Measurements from ENCODE around the gene FHIT.
"Not testable (repeated sequence)": the region's sequence is repeated elsewhere in the genome, so short reads cannot be mapped to it uniquely, and the experiment has no call there.

The FHIT gene

DNA sequence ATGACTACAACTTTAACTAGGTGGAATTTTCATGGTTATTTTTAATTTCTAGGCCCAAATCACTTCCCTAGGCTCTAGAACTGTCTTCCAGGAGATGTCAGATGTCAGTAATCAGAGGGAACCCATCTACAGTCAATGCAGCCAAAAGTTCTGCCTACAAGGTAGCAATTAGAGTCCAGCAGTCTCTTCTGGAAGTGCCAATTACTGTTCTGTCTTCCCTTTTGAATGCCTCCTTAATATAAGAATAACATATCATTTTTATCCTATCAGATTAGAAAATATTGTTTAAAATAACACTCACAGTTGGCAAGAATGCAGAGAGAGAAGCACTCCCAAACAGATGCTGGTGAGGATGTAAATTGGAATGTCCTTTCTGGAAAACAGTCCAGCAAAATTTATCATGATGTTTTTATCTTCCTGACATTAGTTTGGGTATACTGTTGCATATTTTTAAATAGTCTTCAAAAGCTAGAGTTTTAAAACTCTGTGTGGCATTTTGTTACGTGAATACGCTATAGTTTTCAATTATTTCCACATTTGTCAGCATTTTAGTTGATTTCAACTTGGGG is 543.7 kb downstream of the FHIT start:
- DNase-seq (ENCODE audit: low read depth in 2 of 2), result no peak

DNA sequence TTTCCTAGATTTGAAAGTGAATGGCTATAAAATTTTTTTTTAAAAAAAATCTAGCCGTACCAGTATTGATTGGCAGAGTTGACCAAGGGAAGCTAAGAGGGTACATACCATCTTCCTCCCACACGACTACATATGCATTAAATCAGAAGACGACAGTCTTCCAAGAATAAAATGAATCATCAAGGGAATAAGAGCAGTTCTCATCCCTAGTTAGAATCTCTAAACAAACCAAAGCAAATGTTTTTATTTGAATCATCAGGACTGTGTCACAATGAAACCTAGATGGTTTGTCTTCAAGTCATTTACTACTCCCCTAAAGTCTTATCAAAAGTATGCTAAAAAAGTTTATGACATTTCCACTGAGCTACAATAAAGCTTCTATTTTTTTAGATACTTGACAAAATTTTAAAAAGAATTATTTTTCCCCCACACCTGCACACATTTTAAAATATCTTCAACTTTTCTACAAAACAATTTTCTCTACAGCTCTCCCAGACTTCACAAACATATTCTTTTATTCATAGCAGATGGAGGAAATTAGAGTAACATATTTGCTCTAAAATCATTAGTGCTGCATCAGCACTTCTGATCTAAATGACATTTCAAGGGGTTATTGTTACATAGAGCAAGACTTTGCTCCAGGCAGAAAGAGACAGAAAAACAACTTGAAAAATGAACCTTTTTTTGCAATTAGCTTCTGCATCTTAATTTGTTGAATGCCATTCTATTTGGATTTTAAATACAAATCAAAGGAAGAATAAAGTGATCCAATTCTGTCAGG is 547.1 kb downstream of the FHIT start:
- DNase-seq (ENCODE audit: low read depth in 2 of 2), result no peak

DNA sequence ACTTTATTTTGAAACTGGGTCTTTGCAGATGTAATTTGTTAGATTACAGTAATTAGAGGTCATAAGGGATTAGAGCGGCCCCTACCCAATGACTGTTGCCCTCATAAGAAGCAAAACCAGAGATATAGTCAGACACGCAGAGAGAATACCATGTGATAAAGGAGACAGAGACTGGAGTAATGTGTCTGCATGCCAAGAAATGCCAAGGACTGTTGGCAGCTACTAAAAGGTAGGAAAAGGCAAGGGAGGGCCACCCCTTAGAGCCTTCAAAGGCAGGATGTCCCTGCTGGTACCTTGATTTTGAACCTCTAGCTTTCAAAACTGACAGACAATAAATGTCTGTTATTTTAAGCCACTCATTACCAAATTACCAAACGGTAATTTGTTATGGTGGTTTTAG is 548.2 kb downstream of the FHIT start:
- no peak for DNase-seq (ENCODE audit: low read depth in 2 of 2)

DNA sequence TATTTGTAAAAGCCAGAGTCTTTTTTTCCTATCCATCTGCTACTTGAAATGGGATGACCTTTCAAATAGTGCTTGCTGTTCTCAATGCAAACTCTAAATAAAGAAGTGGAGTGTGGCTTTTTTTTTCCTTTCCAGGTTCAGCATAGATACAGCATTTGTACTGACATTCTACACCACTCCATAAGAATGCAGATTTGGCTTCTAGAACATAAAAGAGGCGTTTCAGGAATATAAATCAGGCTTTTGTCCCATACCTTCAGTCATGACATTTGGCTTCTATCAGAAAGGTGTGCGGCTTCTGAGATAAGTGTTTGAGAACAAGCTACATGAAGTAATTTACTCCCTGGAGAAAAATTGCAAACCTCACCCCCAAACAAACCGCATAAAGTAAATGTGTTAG is 553.1 kb downstream of the FHIT start:
- no peak for DNase-seq (ENCODE audit: low read depth in 2 of 2)

DNA sequence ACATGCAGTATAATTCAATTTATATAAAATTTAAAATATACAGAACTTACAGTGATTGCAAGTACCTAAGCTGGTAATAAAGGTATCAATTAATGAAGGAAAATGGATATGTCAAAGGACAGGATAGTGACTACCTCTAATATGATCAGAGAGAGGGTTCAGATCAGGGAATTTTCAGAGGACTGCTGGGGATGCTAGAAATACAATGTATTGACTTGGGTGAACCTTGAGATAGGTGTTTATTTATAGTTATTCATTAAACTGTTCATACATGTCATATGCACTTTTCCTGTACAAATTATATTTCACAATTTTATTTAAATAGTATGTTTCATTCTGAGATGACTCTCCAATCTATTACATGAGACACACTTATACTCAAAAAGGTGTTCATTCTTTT is 554.1 kb downstream of the FHIT start:
- DNase-seq (ENCODE audit: low read depth in 2 of 2), result no peak

DNA sequence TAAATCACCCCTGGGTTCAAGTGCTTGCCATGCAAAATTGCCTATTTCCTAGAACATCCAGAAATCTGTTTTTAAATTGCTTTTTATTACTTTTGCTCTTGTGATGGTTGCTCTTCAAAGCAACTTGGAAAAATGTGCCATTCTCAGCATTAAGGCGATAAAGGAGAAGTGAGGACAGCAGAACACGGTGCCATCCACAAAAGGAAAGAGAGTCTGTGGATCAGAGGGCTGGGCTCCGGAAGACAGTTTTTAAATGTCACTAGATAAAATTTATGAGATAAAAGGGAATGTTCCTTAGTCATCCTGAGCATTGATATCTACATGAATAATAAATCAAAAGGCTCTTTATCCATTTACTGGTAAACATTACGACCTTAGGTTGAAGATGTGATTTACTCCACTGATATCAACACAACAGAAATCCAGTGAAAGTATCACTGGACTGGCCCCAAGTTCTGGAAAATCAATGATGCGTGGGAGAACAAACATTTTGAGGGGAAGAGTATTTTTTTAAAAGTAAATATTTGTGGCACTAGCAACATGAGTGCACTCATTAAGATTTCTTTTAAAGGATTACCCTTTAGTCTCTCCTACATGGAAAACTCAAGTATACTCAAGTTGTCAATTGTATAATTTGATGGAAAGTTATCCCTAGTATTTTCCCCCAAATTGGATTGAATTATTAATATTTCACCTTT is 554.7 kb downstream of the FHIT start:
- no peak for DNase-seq (ENCODE audit: low read depth in 2 of 2)

DNA sequence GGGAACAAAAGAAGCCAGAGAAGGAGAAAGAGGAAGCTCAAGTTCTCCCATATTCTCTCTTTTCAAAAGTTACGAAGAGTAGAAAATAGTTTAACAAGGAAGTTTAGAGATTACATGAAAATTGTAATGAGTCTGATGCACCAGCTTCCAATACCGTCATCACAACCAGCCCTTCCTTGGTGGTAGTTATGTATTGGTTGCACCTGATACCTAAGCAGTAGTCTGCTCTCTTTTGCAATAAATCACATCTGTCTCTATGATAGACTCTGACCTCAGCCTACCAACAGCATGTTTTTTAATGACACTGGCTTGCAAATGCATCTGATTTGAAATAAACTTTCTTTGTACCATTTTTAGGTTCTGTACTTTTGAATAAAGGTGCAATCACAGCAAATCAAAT is 575.8 kb downstream of the FHIT start:
- no peak for DNase-seq (ENCODE audit: low read depth in 2 of 2)

DNA sequence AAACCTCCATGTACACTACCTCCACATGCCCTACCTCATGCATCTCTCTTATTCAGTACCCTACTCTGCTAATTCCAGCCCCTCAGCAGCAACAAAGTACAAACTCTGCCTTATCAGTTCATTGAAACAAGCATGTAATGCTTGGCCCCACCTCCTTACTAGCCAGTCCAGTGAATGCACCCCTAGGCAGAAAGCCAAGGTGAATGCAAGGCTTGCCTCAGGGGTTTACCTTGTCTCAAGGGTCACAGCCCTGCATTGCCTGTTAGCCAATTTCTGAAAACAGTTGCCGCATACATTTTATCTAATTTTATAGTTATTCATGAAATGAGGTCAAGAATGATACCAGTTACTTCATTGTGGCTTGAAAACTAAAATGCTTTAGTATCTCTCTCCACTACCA is 576.4 kb downstream of the FHIT start:
- no peak for DNase-seq (ENCODE audit: low read depth in 2 of 2)

DNA sequence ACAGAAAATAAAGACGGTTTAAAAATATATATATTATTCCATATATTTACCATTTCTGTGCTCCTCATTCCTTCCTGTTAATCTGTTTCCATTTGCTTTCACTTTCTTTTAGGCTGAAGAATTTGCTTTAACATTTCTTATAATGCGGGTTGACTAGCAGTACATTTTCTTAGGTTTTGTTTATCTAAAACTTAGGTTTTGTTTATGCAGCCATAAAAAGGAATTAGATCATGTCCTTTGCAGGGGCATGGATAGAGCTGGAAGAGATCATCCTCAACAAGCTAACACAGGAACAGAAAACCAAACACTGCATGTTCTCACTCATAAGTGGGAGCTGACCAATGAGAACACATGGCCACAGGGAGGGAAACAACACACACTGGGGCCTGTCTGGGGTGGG is 578.1 kb downstream of the FHIT start:
- no peak for DNase-seq (ENCODE audit: low read depth in 2 of 2)

DNA sequence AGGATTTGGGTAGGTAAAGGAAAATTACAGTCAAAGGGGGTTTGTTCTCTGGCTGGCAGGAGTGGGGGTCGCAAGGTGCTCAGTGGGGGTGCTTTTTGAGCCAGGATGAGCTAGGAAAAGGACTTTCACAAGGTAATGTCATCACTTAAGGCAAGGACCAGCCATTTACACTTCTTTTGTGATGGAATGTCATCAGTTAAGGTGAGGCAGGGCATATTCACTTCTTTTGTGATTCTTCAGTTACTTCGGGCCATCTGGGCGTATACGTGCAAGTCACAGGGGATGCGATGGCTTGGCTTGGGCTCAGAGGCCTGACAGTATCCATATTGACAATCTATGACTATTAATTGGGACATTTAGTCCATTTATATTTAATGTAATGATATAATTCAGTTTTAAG is 578.9 kb downstream of the FHIT start:
- DNase-seq (ENCODE audit: low read depth in 2 of 2), result not testable (repeated sequence)

DNA sequence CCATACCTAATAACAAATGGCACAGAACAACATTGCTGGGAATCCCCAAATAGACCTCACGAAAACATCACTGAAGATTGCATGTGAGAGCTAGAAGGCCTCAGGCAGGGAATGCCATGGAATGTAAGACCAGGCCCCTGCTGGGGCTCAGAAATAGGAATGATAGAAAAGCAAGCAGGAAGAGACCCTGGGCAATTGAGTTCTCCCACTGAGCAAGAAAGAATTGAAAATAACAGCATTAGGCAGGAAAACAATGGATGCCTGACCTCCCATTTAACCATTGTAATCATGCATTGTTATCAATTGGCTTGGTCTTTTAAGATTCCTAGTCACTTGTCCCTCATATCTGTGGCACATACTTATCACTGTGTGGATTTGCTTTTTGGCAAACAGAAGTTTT is 581.6 kb downstream of the FHIT start:
- DNase-seq (ENCODE audit: low read depth in 2 of 2), result no peak

DNA sequence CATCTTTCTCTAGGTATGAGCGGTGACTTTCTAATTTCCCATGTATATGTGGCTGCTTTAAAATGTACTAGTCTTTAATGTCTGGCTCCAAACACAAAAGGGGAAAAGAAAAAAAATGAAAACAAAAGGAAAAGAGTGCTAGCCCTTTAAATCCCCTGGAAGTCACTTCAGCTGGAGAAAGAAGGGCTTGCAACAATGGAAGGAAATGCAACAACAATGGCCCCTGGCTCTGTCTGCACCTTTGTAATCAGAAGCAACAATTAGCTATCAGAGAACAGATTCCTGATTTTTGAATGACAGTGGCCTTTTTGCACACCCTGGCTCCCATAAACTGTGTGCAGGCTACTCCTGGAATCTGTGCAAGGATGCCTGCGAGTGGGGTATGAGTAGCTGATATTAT is 591.2 kb downstream of the FHIT start:
- no peak for DNase-seq (ENCODE audit: low read depth in 2 of 2)

DNA sequence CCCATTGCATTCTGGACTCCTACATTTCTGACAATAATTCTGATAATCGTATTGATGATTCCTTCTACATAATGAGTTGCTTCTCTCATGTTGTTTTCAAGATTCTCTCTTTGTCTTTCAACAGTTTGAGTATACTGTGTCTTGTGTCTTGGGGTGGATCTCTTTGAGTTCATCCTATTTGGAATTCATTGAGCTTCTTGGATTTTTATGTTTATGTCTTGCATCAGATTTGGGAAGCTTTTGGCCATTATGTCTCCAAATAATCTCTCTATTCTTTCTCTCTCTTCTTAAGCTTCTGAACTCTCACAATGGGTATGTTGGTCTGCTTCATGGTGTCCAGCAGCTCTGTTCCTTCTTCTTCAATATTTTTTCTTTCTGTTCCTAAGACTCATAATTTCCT is 592.2 kb downstream of the FHIT start:
- no peak for DNase-seq (ENCODE audit: low read depth in 2 of 2)

DNA sequence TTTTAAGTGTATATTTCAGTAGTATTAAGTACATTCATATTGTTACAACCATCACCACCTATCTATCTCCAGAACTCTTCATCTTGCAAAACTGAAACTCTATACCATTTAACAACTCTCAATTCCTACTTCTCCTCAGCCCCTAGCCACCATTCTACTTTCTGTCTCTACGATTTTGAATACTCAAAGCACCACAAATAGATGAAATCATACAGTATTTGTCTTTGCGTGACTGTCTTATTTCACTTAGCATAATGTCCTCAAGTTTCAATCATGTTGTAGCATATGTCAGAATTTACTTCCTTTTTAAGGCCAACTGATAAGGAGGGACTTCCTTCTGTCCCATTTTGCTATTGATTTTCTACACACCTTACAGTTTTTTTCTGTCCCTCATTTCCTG is 593.3 kb downstream of the FHIT start:
- no peak for DNase-seq (ENCODE audit: low read depth in 2 of 2)

DNA sequence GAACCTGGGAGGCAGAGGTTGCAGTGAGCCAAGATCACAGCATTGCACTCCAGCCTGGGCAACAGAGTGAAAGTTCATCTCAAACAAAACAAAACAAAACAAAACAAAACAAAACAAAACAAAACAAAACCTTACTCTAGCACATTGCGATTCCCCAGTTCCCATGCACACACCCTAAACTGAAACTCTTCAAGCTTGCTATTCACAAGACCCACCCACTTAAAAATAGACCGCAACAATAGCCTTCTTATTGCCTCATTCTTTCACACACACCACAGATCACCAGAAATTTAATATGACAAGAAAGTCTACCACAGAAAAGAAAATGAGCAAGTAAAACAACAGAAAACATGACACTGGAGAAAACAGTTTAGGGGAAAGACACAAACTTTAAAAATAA is 598.4 kb downstream of the FHIT start:
- no peak for DNase-seq (ENCODE audit: low read depth in 2 of 2)

DNA sequence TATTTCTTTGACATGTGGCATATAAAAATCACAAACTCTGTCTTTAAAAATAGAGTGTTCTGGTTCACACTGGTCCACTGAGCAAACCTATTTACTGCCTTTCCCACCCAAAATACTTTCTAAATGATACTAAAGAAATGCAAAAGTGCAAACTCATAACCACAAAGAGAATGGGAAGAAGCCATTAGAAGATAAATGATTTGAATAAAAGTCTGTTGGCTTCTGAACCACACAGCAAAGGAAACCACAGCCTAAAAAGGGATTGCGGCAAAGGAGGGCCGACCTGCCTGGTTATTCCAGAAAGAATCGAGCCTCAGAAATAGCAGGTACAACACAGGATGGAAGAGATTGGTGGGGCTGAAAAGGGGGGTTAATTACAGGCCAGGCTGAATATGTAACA is 599.5 kb downstream of the FHIT start:
- DNase-seq (ENCODE audit: low read depth in 2 of 2), result no peak

DNA sequence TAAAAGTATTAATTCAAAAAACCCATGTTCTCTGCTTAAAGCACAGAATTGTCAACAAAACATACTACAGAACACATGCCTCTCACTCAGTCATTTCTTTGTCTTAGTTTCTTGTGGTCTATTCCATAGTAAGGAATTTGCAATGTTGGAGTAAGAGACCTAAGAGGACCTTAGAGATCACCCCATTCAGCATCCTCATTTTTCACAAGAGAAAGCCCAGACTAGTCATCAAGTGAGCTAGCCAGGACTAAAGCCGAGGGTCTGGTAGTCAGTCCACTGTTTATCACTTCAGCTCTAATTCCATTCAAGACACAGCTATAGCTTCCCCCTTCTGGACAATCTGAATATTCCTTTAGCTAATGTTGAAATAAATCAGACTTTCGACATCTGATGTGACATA is 601.1 kb downstream of the FHIT start:
- no peak for DNase-seq (ENCODE audit: low read depth in 2 of 2)

DNA sequence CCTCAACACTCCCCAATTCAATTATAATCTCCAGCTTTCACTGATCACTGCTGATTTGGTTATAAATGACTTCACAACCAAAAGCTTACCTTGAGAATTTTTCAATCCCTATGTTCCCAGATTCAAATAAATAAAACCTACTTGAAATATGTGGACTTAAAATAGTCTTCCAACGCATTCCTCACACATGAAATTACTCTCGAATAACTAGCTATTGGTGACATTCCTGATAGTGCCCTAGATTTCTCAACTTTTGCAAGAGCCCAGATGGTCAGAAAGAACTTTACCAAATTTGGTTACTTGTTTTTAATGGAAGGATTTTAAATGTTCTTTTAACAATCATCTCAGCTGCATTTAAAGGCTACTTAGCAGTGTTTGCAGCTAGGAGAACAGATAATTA is 605.5 kb downstream of the FHIT start:
- no peak for DNase-seq (ENCODE audit: low read depth in 2 of 2)

DNA sequence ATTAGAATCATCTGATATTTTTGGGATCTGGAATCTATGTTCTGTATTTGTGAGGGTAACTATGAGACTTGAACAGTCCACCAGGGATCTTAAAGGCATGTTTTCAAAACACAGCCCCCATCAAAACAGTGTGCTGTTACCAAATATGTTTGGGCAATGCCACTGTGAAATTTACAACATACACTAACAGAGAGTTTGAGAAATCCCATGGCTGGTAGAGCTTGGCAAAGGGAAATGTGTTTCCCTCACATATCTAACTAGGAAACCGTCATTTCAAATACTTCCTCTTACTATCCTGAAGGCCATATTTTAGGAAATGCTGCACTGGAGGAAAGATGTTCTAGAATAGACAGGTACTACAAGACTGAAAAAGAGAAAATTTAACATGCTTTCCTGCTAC is 607.4 kb downstream of the FHIT start:
- no peak for DNase-seq (ENCODE audit: low read depth in 2 of 2)

DNA sequence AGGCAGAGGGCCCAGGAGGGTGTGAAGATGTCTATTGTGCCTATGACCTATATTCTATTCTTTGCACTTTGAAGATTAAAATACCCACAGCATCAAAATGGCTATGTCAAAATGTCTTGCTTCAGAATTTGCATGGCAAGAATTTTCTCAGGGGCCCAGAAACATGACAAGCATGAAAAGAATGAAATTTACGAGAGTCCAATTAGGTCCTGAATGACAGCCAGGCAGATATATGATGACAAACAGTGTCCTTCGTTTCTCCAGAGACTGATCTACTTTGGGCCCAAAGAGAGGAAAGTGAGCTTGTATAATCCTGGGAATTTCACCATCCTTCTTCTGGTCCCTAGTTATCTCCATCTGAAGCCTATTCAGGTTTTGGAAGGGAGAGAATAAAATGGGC is 609.9 kb downstream of the FHIT start:
- DNase-seq (ENCODE audit: low read depth in 2 of 2), result no peak

DNA sequence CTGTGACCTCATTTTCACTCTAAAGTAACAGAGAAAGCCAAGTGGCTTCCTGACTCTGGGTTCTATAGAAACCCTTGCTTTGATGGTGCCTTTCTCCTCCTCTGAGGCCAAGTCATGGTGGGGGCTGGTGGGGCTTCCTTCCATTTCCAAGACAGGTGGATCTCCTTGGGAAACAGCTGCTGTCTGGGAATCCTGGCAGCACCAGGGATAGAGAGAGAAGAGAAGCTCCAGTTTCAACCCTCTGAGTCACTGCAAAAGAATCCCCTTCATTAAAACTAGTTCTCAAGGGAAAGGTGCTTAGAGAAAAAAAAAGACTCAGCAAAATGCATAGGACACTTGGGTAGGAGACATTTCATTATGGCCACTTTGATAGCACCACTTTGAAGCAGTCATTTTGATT is 614.4 kb downstream of the FHIT start:
- no peak for DNase-seq (ENCODE audit: low read depth in 2 of 2)

DNA sequence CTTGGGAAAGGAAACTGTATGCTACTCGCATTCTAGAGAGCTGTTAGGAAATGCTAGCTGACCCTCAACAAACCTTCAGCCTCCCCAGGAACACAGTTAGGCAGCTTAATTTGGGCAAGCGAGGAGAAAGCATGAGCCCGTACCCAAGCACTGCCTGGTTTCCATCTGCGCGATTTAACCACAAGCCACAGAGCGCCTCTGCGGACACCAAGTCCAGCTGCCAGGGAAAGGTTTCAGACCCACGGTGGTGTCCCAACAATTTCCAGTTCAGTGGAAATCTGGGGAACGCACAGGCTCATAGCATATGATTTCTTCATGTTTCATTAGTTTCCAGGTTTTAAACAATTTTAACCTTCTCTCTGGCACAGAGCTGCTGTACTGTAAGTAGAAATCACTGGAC is 617.6 kb downstream of the FHIT start:
- no peak for DNase-seq (ENCODE audit: low read depth in 2 of 2)

DNA sequence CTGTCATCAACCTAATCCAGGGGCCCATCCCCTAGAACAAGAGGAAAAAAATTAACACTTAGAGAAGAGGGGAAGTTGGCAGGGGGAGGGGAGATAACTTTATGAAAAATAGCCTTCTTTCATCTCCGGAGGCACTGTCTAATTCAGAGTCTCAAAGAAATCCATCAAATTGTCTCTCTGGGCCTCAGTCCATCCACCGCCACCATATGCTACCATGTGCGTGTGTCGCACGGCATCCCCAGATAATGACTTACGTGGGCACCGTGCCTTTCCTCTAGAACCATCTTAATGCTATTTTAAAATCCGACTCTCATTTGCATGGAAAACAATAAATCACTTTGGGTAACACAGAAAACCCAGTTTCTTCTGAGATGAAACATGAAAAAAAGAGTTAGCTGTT is 619.7 kb downstream of the FHIT start:
- DNase-seq (ENCODE audit: low read depth in 2 of 2), result no peak

Data from stimulated activated CD4-positive, alpha-beta T cell treated with anti-CD3 and anti-CD28 coated beads, Interleukin-12 subunit alpha, Interleukin-12 subunit beta, amount 100 ng/mL, for 24 hours (primary cell).